Activated CD4-positive, CD25-positive, alpha-beta regulatory T cell treated with anti-CD3 and anti-CD28 coated beads, Interleukin-2, amount 50 U/mL, for 72 hours (primary cell): ENCODE data around the gene HEPHL1.
"Not testable (repeated sequence)": the region's sequence is repeated elsewhere in the genome, so short reads cannot be mapped to it uniquely, and the experiment has no call there.

Source experiments
- DNase-seq: peaks from one replicate; pipeline ENCODE4 v3.0.0; 2021

Gene HEPHL1

GRCh38 chr11:94151903-94152677, 130.9 kb downstream of the HEPHL1 start:
- DNase-seq = no peak

- DNase-seq = no peak
Observed at GRCh38 chr11:94152678-94153065, 131.5 kb downstream of the HEPHL1 start.

DNA sequence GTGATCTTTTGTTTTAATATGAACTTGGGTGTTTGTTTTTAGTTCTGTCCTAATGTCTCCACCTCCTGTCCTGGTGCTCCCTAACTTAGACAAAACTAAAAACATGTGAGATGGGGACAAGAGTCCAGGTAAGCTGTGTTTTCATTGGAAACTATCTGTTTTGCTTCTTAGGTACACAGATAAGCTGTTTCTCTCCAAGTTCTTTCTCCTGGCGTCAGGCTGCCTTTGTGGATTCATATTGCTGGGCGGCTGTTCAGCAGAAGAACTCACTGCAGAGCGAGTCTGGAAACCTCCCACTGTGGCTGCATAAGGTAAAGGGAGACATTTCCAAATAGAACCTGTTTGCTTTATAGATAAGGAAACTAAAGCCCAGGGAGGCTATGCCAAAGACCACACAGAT, 132.2 kb downstream of the HEPHL1 start:
- DNase-seq = no peak

GRCh38 chr11:94154095-94154856, 133.1 kb downstream of the HEPHL1 start:
- DNase-seq = no peak

- not testable (repeated sequence) for DNase-seq
Observed at GRCh38 chr11:94157339-94157738, 136.2 kb downstream of the HEPHL1 start.
